Effector memory CD8-positive, alpha-beta T cell (primary cell): Measurements from ENCODE around the gene ANKRD61.
"Not testable (repeated sequence)": the region's sequence is repeated elsewhere in the genome, so short reads cannot be mapped to it uniquely, and the experiment has no call there.

Experiments used
- ATAC-seq: fragments of 150-1000 bp; cut with Tn5 transposase; replicated peaks from 2 replicates; pipeline ENCODE4 v1.10.0; 2021; ENCODE audit warnings: mild to moderate bottlenecking, moderate library complexity
- DNase-seq, 3 experiments: peaks; one replicate each; pipeline ENCODE4 v3.0.0; 2021
- H3K27ac Mint-ChIP-seq, 2 donors: one replicate each; pipeline ENCODE4 v1.8.0; 2022; ENCODE audit warnings: mild to moderate bottlenecking in 2 of 2, mixed read lengths in 2 of 2, moderate library complexity in 2 of 2
- H3K27me3 Mint-ChIP-seq, 2 donors: one replicate each; pipeline ENCODE4 v1.8.0; 2022; ENCODE audit warnings: mixed read lengths in 2 of 2
- H3K36me3 Mint-ChIP-seq: one replicate; pipeline ENCODE4 v1.8.0; 2022; ENCODE audit warnings: mild to moderate bottlenecking, moderate library complexity, mixed read lengths; ENCODE audit not compliant: insufficient read depth
- H3K4me1 Mint-ChIP-seq, 2 donors: one replicate each; pipeline ENCODE4 v1.8.0; 2022; ENCODE audit warnings: low read depth in 2 of 2, mixed read lengths in 2 of 2
- H3K4me3 Mint-ChIP-seq, 2 donors: one replicate each; pipeline ENCODE4 v1.8.0; 2022; ENCODE audit warnings: mild to moderate bottlenecking in 2 of 2, mixed read lengths in 2 of 2, moderate library complexity in 2 of 2
- H3K9me3 Mint-ChIP-seq, 2 donors: one replicate each; pipeline ENCODE4 v1.8.0; 2022; ENCODE audit warnings: mixed read lengths in 2 of 2
- total RNA-seq, 9 experiments: gene quantifications; one replicate each; lab custom pipeline; 2026; lab: John Stamatoyannopoulos, UW

Gene ANKRD61
- 0 to 0.46 (median 0) reads per million in 9 experiments for total RNA-seq

DNA sequence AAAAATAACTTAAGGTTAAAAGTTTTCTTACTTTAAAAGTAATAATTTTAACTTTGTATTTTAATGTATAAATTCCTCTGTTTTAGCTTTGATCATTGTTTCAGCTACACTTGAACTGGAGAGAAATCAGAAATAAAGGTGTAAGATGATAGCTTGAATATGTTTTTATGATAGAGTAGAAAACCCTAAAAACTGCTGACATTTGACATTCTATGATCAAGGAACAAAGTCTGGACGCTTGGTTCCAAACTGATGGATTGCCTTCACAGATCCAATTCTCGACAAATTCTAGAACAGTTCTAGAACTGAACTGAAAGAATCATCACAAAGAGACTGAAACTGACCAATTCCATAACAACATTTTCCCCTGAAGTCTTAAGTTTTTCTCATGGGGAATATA lies at the start of gene ANKRD61:
TSS of gene ANKRD61 (plus strand) at position 389 of the 400 bp plus-strand sequence. CDS start at position 389, 0 bp downstream.
- Mint-ChIP-seq H3K9me3 (no peaks in the 10 kb centered on the region), H3K4me3 (peak within 1 kb of the TSS; percentile 64 to 75), H3K36me3 (peaks cover 48% of the 10 kb centered on the region), H3K4me1 (peaks cover 25 to 32% of the 10 kb centered on the region in 2 donors), H3K27me3 (no peaks in the 10 kb centered on the region), H3K27ac (peak within 1 kb of the TSS; percentile 60 to 78)
- DNase-seq = no peak
- no peak for ATAC-seq

DNA sequence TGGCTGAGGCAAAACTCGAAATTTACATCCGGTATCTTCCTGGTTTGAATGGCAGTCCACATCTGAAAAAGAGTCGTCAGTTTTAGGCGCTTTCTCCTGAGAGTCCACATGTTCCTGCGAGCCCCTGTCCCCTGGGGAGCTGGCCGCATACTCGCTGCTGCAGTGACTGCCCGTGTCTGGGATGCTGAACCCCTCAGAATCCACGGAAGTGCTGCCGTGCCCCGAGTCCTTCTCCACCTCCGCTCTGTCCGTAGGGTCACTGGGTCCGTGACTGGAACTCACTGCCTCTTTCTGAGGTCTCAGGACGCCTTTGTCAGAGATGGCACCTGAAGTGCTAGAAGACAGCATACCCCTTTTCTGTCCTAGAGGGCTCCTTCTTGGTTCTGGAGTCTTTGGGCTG lies 44.1 kb upstream of the ANKRD61 start:
- H3K27me3 Mint-ChIP-seq, H3K4me1 Mint-ChIP-seq, H3K4me3 Mint-ChIP-seq, DNase-seq, H3K27ac Mint-ChIP-seq, ATAC-seq, H3K9me3 Mint-ChIP-seq: not testable (repeated sequence)
- peaks cover 60% of the 10 kb centered on the region for H3K36me3 Mint-ChIP-seq

DNA sequence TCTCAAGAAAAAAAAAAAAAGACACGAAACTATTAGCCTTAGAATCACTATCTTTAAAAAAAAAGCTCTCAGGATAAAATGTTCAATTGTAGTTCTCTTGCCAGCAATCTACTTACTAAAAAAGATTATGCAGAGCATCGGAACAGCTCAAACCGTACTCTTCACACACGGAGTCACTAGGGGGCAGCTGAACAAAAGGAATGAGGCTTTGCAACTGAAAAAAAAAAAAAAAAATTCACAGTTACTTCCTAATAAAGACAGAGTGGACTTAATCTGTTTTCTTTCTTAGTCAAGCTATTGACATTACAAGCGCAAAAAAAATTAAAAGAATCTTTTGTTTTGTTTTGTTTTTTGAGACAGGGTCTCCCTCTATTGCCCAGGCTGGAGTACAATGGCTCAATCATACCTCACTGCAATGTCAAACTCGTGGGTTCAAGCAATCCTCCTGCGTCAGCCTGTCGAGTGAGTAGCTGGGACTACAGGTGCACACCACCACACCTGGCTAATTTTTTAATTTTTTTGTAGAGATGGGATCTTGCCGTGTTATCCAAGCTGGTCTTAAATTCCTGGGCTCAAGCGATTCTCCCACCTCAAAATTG lies 33.9 kb upstream of the ANKRD61 start:
- peak; percentile 38 to 53 (median 51) for DNase-seq
- Mint-ChIP-seq H3K4me1 (no peaks in the 10 kb centered on the region), H3K4me3 (no peak overlapping the region), H3K27ac (no peak overlapping the region), H3K36me3 (peaks cover 86% of the 10 kb centered on the region), H3K9me3 (no peaks in the 10 kb centered on the region), H3K27me3 (no peaks in the 10 kb centered on the region)
- peak; percentile 68 for ATAC-seq

DNA sequence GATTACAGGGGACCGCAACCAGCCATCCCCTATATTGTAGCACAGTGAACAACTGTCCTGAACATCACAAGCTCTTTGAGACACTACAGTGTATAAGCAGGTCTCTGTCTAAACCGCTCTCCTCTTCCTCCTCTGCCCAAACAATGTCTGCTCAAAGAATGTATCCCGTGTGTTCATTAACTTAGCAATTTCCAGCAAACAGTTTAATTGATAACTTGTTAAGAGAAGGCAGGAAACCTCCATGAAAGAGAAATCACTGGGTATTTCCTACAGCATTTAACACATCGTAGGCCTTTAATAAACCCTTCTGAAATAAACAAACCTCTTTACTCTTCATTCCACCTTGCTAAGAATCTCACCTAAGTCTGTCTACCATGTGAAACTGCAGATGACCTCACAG lies 23.8 kb upstream of the ANKRD61 start:
- Mint-ChIP-seq H3K36me3 (peaks cover 21% of the 10 kb centered on the region), H3K27ac (peak overlapping the region in 1 of 2 donors; percentile 18), H3K4me1 (peaks cover 9 to 18% of the 10 kb centered on the region in 2 donors), H3K9me3 (no peaks in the 10 kb centered on the region), H3K27me3 (no peaks in the 10 kb centered on the region), H3K4me3 (peak overlapping the region; percentile 47)
- DNase-seq (no peak), ATAC-seq (no peak)

DNA sequence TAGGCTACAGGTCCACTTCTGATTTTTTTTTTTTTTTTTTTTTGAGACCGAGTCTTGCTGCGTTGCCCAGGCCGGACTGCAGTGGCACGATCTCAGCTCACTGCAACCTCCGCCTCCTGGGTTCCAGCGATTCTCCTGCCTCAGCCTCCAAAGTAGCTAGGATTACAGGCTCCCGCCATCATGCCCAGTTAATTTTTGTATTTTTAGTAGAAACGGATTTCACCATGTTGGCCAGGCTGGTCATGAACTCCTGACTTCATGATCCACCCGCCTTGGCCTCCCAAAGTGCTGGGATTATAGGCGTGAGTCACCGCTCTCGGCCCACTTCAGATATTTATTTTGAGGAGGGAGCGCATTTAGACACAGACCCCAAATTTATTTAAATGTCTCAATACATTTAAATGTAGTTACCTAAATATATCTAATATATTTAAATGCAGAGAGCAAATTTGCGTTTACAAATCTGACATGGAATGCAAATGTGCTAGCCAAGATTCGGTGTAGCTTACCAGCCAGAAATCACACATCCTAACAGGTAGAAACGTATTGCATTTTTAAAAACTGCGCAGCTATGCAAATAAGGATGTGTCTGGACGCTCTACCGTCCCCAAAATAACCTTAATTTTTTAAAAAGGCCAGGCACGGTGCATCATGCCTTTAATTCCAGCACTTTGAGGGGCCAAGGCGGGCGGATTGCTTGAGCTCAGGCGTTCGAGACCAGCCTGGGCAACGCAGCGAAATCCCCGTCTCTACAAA lies 23.2 kb upstream of the ANKRD61 start:
- Mint-ChIP-seq H3K36me3 (peaks cover 17% of the 10 kb centered on the region), H3K4me1 (peaks cover 14 to 24% of the 10 kb centered on the region in 2 donors), H3K4me3 (peak overlapping the region; percentile 83 to 88), H3K27ac (peak overlapping the region in 1 of 2 donors; percentile 18)
- H3K9me3 Mint-ChIP-seq, H3K27me3 Mint-ChIP-seq, DNase-seq, ATAC-seq: not testable (repeated sequence)

DNA sequence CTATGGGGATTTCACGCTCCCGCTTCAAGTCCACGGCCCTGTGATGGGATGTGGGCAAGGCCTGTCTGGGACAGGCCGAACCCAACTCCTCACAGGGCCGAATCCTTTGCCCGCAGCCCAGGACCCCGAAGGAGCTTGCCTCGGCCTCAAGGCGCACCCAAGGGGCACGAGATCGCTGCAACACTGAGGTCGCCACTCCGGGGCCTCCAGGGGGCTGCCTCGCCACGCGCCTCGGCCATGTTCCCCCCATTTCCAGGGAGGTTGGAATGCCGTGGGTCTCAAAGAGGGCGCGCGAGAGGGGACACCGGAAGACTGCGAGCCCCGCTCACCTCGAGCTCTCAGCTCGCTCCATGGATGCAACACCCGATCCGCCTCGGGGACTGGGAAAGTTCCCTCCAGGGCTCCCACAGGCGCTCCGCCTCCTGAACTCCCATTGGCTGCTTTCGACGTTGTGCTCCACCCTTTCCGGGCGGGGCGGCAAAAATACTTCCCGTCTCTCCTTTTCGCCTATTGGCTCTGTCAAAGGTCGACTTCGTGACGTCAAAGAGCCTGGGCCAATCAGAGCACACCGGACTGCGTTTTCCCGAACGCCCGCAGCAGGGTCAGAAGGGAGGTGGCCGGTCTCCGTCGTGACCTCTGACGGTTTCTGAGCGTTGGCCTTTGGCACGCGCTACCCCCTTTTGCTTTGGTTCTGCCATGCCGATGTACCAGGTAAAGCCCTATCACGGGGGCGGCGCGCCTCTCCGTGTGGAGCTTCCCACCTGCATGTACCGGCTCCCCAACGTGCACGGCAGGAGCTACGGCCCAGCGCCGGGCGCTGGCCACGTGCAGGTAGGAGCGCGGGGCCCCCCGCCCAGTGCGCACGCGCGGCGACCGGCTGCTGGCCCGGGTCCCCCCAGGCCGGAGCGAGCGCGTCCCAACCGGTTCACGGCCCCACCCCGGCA lies 22.2 kb upstream of the ANKRD61 start, which contains the start of the genes AIMP2 and PMS2:
TSS of gene AIMP2 (plus strand) at position 605 of the 944 bp plus-strand sequence. CDS start at position 697, 92 bp downstream.
TSS of gene PMS2 (minus strand) at position 382 of the 944 bp plus-strand sequence. CDS start at position 352, 30 bp downstream.
- peak; percentile 87 for ATAC-seq
- Mint-ChIP-seq H3K27me3 (no peaks in the 10 kb centered on the region), H3K9me3 (no peaks in the 10 kb centered on the region), H3K4me1 (peaks cover 14 to 24% of the 10 kb centered on the region in 2 donors), H3K4me3 (peak within 1 kb of the TSS; percentile 83 to 88), H3K36me3 (peaks cover 11% of the 10 kb centered on the region), H3K27ac (peak within 1 kb of the TSS; percentile 87 to 93)
- DNase-seq = peak; percentile 94 to 96 (median 95)

DNA sequence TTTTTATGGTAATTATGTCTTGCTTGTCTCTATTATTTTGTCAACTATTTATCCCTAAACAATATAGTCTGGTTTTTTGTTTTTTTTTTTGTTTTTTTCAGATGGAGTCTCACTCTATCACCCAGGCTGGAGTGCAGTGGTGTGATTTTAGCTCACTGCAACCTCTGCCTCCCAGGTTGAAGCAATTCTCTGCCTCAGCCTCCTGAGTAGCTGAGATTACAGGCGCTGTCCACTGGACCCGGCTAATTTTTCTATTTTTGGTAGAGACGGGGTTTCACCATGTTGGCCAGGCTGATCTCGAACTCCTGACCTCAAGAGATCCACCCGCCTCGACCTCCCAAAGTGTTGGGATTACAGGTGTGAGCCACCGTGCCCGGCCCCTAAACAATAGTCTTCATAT lies 20.8 kb upstream of the ANKRD61 start:
- peak overlapping the region; percentile 31 to 93 for H3K27ac Mint-ChIP-seq
- ATAC-seq, H3K9me3 Mint-ChIP-seq, H3K27me3 Mint-ChIP-seq, DNase-seq: not testable (repeated sequence)
- H3K4me3 Mint-ChIP-seq = peak overlapping the region; percentile 83 to 88
- peaks cover 16% of the 10 kb centered on the region for H3K36me3 Mint-ChIP-seq
- H3K4me1 Mint-ChIP-seq = peaks cover 14 to 24% of the 10 kb centered on the region in 2 donors

DNA sequence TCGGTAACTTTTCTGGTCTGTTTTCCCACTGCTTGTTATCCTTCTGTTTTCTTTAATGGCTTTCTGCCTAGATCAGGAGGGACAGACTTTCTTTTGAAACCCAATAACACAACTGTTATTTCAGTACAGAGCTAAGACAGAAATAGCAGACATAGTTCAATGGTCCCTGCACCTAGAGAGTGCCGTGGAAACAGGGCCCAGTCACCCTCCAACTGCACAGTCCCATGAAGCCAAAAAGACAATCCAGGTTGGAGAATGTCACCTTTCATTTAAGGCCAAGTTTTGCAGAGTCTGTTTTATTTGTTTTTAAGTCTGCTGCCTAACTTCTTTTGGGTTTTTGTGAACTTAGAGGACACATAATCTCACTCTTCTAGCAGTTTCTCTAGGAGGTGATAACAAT lies 19.6 kb upstream of the ANKRD61 start:
- H3K27me3 Mint-ChIP-seq = no peaks in the 10 kb centered on the region
- no peaks in the 10 kb centered on the region for H3K9me3 Mint-ChIP-seq
- DNase-seq (no peak), ATAC-seq (no peak)
- no peak overlapping the region for H3K27ac Mint-ChIP-seq
- peaks cover 14 to 24% of the 10 kb centered on the region in 2 donors for H3K4me1 Mint-ChIP-seq
- no peak overlapping the region for H3K4me3 Mint-ChIP-seq
- peaks cover 20% of the 10 kb centered on the region for H3K36me3 Mint-ChIP-seq

DNA sequence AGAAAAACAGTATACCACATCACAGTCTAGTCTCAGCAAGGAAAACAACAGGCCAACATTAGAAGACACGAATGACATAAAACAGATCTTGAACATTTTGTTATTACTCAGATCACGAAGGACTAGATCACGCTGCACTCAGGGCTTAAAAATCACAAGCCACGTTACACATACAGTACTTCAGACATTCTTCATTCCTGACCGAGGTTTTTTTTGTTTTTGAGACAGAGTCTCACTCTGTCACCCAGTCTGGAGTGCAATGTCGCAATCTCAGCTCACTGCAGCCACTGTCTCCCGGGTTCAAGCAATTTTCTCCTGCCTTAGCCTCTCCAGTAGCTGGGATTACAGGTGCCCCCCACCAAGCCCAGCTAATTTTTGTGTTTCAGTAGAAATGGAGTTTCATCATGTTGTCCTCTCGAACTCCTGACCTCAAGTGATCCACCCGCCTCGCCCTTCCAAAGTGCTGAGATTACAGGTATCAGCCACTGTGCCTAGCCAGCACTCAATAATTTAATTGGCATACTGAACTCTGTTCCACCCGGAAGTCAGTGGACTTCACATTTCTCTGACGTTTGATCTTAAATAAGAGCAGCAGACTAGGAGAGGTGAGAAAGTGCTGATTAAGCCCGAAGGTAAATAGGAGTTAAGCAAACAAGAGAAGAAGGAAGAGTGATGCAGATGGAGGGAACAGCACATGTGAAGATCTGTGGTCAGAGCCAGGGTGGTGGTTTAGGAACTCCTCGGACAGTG lies 18.6 kb upstream of the ANKRD61 start:
- Mint-ChIP-seq H3K4me1 (peaks cover 11 to 17% of the 10 kb centered on the region in 2 donors), H3K27me3 (no peaks in the 10 kb centered on the region), H3K9me3 (no peaks in the 10 kb centered on the region), H3K4me3 (no peak overlapping the region), H3K36me3 (peaks cover 26% of the 10 kb centered on the region), H3K27ac (peak overlapping the region in 1 of 2 donors; percentile 77)
- DNase-seq (no peak), ATAC-seq (no peak)

DNA sequence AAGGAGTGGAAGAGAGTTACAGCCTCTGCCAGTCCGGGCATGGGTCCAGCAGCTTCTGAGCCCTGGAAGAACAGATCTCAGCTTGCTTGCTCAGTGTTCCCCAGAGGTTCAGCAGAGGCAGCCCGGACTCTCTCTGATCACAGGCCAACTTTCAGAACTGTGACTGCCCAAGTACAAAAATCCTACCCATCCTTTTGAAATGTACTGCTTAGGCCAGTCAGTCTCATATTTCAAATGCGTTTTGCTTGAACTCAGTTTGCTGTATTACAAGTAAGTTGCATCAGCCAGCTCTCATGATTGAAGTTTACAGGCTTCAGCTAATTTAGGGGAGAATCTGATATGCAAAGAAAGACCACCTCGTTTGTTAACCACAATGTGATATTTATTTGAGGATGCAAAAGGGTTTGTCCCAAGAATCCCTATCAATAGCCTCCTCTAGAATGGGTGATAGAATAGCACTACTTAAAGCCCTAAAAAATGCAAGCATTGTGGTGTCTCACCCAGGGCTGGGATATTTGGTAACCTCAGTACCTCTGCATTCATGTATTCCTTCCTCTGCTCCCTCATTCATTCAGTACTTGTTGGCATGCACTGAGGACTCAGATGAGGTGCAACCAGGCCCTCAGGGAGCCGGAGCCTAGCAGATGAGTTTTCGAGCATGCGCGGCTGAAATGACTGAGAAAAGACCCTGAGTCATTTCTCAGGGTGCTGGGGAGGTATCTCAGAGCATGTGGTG lies 15.1 kb upstream of the ANKRD61 start:
- ATAC-seq (no peak), DNase-seq (no peak)
- no peaks in the 10 kb centered on the region for H3K27me3 Mint-ChIP-seq
- H3K36me3 Mint-ChIP-seq = peaks cover 51% of the 10 kb centered on the region
- H3K27ac Mint-ChIP-seq = no peak overlapping the region
- no peak overlapping the region for H3K4me3 Mint-ChIP-seq
- no peaks in the 10 kb centered on the region for H3K9me3 Mint-ChIP-seq
- H3K4me1 Mint-ChIP-seq = peaks cover 5 to 6% of the 10 kb centered on the region in 2 donors

DNA sequence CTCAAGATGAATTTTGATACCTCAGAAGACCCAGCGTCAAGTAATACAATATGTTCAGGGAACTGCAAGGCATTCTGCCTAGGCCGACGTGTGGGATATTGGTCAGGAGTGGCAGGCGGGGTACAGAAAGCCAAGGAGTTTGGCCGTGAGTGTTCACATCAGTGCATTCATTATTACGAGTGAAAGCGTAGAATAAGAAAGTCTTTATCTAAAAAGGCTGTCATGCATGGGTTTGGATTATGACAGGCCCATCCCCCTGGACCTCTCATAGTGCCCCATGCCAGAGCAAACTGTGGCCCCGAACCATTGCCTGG lies 14.6 kb upstream of the ANKRD61 start:
- Mint-ChIP-seq H3K4me1 (peaks cover 5% of the 10 kb centered on the region in 2 donors), H3K9me3 (no peaks in the 10 kb centered on the region), H3K36me3 (peaks cover 54% of the 10 kb centered on the region), H3K27me3 (no peaks in the 10 kb centered on the region), H3K4me3 (no peak overlapping the region), H3K27ac (no peak overlapping the region)
- ATAC-seq = no peak
- DNase-seq = no peak
